WTC11 (cell line): ENCODE data around the gene IVNS1ABP.

Experiments
- CREB1 ChIP-seq: sonication (generic); formaldehyde crosslinking; IDR thresholded peaks from 2 replicates; pipeline ENCODE4 v1.8.0; 2023; ENCODE audit warnings: mild to moderate bottlenecking, missing genetic modification reagents
- EMX1 ChIP-seq: fragments of 250-450 bp; sonication (Bioruptor Pico); IDR thresholded peaks from 2 replicates; pipeline ENCODE4 v1.8.0; 2021; ENCODE audit warnings: mild to moderate bottlenecking
- MLX ChIP-seq: sonication (generic); formaldehyde crosslinking; IDR thresholded peaks from 2 replicates; pipeline ENCODE4 v1.8.1; 2023; ENCODE audit warnings: mild to moderate bottlenecking, missing genetic modification reagents, moderate library complexity
- TF ChIP-seq, protein P1 (sequence below): sonication (generic); formaldehyde crosslinking; IDR thresholded peaks from 2 replicates; pipeline ENCODE4 v1.8.0; 2022; ENCODE audit warnings: mild to moderate bottlenecking, missing genetic modification reagents
- TF ChIP-seq, protein P2 (sequence below): fragments of 200-600 bp; IDR thresholded peaks from 2 replicates; pipeline ENCODE4 v1.8.0; 2022; ENCODE audit warnings: antibody characterized with exemption

DNA sequence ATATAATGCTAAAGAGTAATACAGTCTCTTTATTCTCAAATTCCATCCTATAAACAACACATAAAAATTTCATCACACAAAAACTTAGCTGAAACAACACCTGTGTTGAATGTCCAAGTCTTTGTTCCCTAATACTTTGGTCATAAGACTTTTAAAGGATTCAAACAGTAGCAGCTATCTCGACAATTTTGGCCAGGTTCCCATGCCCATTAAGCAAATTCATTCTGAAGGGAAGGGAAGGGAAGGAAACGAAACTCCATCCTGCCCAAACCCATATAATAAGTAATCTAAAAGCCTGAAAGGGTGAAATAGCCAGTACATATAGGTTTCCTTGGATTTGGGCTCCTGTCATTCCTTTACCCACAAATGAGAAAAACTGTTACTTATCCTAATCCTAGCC lies 7.5 kb downstream of the IVNS1ABP start:
- TF ChIP-seq, protein P1, sequence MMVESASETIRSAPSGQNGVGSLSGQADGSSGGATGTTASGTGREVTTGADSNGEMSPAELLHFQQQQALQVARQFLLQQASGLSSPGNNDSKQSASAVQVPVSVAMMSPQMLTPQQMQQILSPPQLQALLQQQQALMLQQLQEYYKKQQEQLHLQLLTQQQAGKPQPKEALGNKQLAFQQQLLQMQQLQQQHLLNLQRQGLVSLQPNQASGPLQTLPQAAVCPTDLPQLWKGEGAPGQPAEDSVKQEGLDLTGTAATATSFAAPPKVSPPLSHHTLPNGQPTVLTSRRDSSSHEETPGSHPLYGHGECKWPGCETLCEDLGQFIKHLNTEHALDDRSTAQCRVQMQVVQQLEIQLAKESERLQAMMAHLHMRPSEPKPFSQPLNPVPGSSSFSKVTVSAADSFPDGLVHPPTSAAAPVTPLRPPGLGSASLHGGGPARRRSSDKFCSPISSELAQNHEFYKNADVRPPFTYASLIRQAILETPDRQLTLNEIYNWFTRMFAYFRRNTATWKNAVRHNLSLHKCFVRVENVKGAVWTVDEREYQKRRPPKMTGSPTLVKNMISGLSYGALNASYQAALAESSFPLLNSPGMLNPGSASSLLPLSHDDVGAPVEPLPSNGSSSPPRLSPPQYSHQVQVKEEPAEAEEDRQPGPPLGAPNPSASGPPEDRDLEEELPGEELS (CRISPR knock-in tag), result no peak
- no peak for TF ChIP-seq CREB1 (CRISPR knock-in tag)
- TF ChIP-seq, protein P2, sequence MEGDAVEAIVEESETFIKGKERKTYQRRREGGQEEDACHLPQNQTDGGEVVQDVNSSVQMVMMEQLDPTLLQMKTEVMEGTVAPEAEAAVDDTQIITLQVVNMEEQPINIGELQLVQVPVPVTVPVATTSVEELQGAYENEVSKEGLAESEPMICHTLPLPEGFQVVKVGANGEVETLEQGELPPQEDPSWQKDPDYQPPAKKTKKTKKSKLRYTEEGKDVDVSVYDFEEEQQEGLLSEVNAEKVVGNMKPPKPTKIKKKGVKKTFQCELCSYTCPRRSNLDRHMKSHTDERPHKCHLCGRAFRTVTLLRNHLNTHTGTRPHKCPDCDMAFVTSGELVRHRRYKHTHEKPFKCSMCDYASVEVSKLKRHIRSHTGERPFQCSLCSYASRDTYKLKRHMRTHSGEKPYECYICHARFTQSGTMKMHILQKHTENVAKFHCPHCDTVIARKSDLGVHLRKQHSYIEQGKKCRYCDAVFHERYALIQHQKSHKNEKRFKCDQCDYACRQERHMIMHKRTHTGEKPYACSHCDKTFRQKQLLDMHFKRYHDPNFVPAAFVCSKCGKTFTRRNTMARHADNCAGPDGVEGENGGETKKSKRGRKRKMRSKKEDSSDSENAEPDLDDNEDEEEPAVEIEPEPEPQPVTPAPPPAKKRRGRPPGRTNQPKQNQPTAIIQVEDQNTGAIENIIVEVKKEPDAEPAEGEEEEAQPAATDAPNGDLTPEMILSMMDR, result no peak
- no peak for TF ChIP-seq EMX1 (CRISPR knock-in tag)
- no peak for TF ChIP-seq MLX (CRISPR knock-in tag)
